HEK293T (cell line): ENCODE data around the gene ANK2.

ENCODE experiments used
- ARNT ChIP-seq: fragments of 450-650 bp; IDR thresholded peaks from 2 replicates; pipeline ENCODE4 v1.6.1; 2017; ENCODE audit warnings: mild to moderate bottlenecking
- BHLHE40 ChIP-seq: fragments of 450-650 bp; IDR thresholded peaks from 2 replicates; pipeline ENCODE4 v1.6.1; 2016; ENCODE audit warnings: mild to moderate bottlenecking, moderate library complexity, borderline replicate concordance
- ELF4 ChIP-seq: fragments of 450-650 bp; IDR thresholded peaks from 2 replicates; pipeline ENCODE4 v1.6.1; 2017; ENCODE audit warnings: antibody characterized with exemption
- FOXA1 ChIP-seq: fragments of 450-650 bp; IDR thresholded peaks from 2 replicates; pipeline ENCODE4 v1.6.1; 2016; ENCODE audit warnings: mild to moderate bottlenecking
- FOXK2 ChIP-seq: fragments of 450-650 bp; IDR thresholded peaks from 2 replicates; pipeline ENCODE4 v1.6.1; 2016; ENCODE audit warnings: mild to moderate bottlenecking
- FOXM1 ChIP-seq: fragments of 450-650 bp; IDR thresholded peaks from 2 replicates; pipeline ENCODE4 v1.6.1; 2017; ENCODE audit warnings: mild to moderate bottlenecking, borderline replicate concordance
- HDGF ChIP-seq: fragments of 450-650 bp; IDR thresholded peaks from 2 replicates; pipeline ENCODE4 v1.6.1; 2017; ENCODE audit warnings: antibody characterized with exemption, borderline replicate concordance
- NFRKB ChIP-seq: fragments of 450-650 bp; IDR thresholded peaks from 2 replicates; pipeline ENCODE4 v1.6.1; 2016; ENCODE audit warnings: mild to moderate bottlenecking, moderate library complexity
- SP1 ChIP-seq: fragments of 450-650 bp; IDR thresholded peaks from 2 replicates; pipeline ENCODE4 v1.6.1; 2017
- SUZ12 ChIP-seq: fragments of 450-650 bp; IDR thresholded peaks from 2 replicates; pipeline ENCODE4 v1.6.1; 2016; ENCODE audit warnings: mild to moderate bottlenecking
- TARDBP ChIP-seq: fragments of 450-650 bp; IDR thresholded peaks from 2 replicates; pipeline ENCODE4 v1.6.1; 2016
- ZNF384 ChIP-seq: fragments of 450-650 bp; IDR thresholded peaks from 2 replicates; pipeline ENCODE4 v1.6.1; 2016
- TF ChIP-seq, protein P1 (sequence below): fragments of 450-650 bp; IDR thresholded peaks from 2 replicates; pipeline ENCODE4 v1.6.1; 2016

- TF ChIP-seq SP1, result no peak
- no peak for TF ChIP-seq ZNF384
- no peak for TF ChIP-seq FOXK2
- TF ChIP-seq FOXM1, result no peak
- no peak for TF ChIP-seq SUZ12
- TF ChIP-seq, protein P1, sequence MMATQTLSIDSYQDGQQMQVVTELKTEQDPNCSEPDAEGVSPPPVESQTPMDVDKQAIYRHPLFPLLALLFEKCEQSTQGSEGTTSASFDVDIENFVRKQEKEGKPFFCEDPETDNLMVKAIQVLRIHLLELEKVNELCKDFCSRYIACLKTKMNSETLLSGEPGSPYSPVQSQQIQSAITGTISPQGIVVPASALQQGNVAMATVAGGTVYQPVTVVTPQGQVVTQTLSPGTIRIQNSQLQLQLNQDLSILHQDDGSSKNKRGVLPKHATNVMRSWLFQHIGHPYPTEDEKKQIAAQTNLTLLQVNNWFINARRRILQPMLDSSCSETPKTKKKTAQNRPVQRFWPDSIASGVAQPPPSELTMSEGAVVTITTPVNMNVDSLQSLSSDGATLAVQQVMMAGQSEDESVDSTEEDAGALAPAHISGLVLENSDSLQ, result no peak
- no peak for TF ChIP-seq BHLHE40
- TF ChIP-seq ELF4, result no peak
- TF ChIP-seq FOXA1, result no peak
- TF ChIP-seq HDGF, result no peak
- no peak for TF ChIP-seq ARNT
- TF ChIP-seq TARDBP, result no peak
- no peak for TF ChIP-seq NFRKB
These were observed 273.3 kb downstream of the ANK2 start for GRCh38 chr4:113322736-113323135.
